Nephron progenitor cell (in vitro differentiated cells): ENCODE results near the gene SNED1.
A peak's percentile ranks its signal among the peaks of the same experiment; 100 is the strongest.

ENCODE experiments used
- DNase-seq: peaks from one replicate; pipeline ENCODE4 v3.0.0; 2021
- H3K27ac Mint-ChIP-seq: 2 replicates; pipeline ENCODE4 v1.8.0; 2021; ENCODE audit warnings: mild to moderate bottlenecking, moderate library complexity, mixed read lengths
- H3K27me3 Mint-ChIP-seq: 2 replicates; pipeline ENCODE4 v1.8.0; 2021; ENCODE audit warnings: mild to moderate bottlenecking, low read depth, mixed read lengths; ENCODE audit not compliant: poor library complexity
- H3K36me3 Mint-ChIP-seq: 2 replicates; pipeline ENCODE4 v1.8.0; 2021; ENCODE audit warnings: low read depth, mixed read lengths
- H3K4me1 Mint-ChIP-seq: 2 replicates; pipeline ENCODE4 v1.8.0; 2021; ENCODE audit warnings: mixed read lengths
- H3K4me3 Mint-ChIP-seq: 2 replicates; pipeline ENCODE4 v1.8.0; 2021; ENCODE audit warnings: mild to moderate bottlenecking, moderate library complexity, mixed read lengths
- H3K9me3 Mint-ChIP-seq: 2 replicates; pipeline ENCODE4 v1.8.0; 2021; ENCODE audit warnings: mild to moderate bottlenecking, moderate library complexity, mixed read lengths
- CTCF ChIP-seq: fragments of 200-600 bp; sonication (generic); IDR thresholded peaks from 2 replicates; pipeline ENCODE4 v1.5.0; 2021; ENCODE audit warnings: antibody characterized with exemption

SNED1 gene

DNA sequence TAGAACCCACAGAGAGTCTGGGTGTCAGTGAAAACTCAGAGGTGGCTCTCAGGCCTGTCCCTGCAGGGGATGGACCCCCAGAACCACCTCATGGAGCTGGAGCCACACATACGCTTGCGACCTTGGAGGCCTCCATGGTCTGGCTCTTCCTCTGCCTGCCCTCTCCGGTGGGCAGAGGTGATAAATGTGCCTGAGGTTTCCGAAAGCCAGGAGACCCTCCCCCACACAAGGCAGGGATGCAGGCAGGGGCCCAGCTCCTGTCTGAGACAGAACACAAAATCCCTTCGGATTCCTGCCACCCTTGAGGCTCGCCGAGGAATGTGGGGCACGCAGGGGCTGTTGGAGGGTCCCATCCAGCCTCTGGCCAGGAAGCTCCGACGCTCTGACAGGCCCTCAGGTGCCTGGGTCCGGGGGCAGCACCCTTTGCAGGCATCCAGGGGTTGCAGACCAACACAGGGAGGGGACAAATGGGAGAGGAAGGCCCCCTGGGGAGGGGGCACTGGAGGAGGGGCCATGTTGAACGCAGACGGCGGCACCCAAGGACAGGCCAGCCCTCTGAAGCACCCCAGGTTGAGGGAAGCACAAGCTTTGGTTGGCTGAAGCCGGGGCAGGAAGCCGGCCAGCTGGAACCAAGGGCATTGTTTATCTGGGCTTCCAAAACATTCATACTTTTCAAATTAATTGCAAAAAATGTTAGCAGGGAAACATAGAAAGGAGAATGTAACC lies 4.1 kb upstream of the SNED1 start:
- Mint-ChIP-seq H3K27me3 (peaks cover 12% of the 10 kb centered on the region), H3K9me3 (no peaks in the 10 kb centered on the region)

GRCh38 chr2:240995041-240996021 lies 3.1 kb upstream of the SNED1 start:
- no peak for DNase-seq
- Mint-ChIP-seq H3K4me3 (peak overlapping the region; percentile 54), H3K27me3 (peaks cover 22% of the 10 kb centered on the region), H3K9me3 (no peaks in the 10 kb centered on the region), H3K27ac (peak overlapping the region; percentile 29), H3K4me1 (peaks cover 65% of the 10 kb centered on the region), H3K36me3 (no peaks in the 10 kb centered on the region)
- no peak for TF ChIP-seq CTCF

More for the DNA sequence above, 4.1 kb upstream of the SNED1 start:
- Mint-ChIP-seq H3K4me3 (peak overlapping the region; percentile 45), H3K27ac (no peak overlapping the region), H3K4me1 (peaks cover 60% of the 10 kb centered on the region), H3K36me3 (no peaks in the 10 kb centered on the region)
- no peak for TF ChIP-seq CTCF
- peak; percentile 17 for DNase-seq

DNA sequence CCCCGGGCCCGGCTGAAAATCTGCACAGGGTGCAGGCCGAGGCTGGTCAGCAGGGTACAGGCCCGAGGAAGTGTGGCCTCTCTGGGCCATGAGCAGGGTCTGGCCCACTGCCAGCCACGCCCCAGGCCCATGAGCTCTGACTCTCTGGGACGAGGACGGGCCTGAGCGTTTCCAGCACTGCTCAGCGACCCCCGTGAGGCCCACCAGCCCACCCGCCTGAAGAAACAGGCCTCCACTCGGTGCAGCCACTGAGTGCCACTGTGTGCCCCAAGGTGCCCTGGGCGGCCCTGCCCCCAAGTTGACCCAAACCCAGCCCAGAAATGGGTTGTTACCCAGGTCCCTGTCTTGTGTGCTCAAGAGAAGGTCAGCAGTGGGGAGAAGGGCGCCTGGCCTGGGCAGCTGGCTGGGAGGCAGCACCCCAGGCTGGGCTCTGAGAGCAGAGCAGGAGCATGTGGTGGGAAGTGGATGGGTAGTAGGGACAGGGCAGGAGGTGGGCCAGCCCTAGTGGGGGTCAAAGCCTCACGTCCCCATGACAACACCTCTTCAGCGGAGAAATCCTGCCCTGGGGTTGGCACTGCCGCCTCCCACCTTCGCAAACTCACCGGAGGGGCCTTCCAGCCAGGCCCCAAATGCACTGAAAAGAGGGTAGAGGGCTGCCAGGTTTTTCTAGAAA lies 2.1 kb upstream of the SNED1 start:
- peaks cover 65% of the 10 kb centered on the region for H3K4me1 Mint-ChIP-seq
- no peaks in the 10 kb centered on the region for H3K9me3 Mint-ChIP-seq
- no peak overlapping the region for H3K27ac Mint-ChIP-seq
- H3K4me3 Mint-ChIP-seq, result no peak overlapping the region
- peaks cover 31% of the 10 kb centered on the region for H3K27me3 Mint-ChIP-seq
- H3K36me3 Mint-ChIP-seq, result no peaks in the 10 kb centered on the region
- DNase-seq, result no peak
- TF ChIP-seq CTCF, result no peak

DNA sequence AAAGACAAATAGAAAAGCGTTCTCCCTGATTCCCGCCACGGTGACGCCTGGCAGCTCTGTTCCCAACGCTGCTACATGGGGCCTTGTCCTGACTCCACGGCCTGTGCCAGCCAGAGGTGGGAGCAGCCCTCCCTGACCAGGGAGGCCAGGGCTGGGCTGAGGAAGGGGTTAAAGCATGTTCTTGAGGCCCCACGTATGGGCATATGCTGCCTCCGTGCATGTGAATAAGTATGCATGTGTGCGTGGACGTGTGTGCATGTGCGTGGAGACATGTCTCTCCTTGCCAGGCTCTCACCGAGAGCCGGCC lies 1.6 kb upstream of the SNED1 start:
- TF ChIP-seq CTCF, result no peak
- H3K27me3 Mint-ChIP-seq, result peaks cover 36% of the 10 kb centered on the region
- H3K27ac Mint-ChIP-seq, result no peak overlapping the region
- no peaks in the 10 kb centered on the region for H3K36me3 Mint-ChIP-seq
- H3K9me3 Mint-ChIP-seq, result no peaks in the 10 kb centered on the region
- DNase-seq, result no peak
- H3K4me1 Mint-ChIP-seq, result peaks cover 63% of the 10 kb centered on the region
- H3K4me3 Mint-ChIP-seq, result peak overlapping the region; percentile 73

DNA sequence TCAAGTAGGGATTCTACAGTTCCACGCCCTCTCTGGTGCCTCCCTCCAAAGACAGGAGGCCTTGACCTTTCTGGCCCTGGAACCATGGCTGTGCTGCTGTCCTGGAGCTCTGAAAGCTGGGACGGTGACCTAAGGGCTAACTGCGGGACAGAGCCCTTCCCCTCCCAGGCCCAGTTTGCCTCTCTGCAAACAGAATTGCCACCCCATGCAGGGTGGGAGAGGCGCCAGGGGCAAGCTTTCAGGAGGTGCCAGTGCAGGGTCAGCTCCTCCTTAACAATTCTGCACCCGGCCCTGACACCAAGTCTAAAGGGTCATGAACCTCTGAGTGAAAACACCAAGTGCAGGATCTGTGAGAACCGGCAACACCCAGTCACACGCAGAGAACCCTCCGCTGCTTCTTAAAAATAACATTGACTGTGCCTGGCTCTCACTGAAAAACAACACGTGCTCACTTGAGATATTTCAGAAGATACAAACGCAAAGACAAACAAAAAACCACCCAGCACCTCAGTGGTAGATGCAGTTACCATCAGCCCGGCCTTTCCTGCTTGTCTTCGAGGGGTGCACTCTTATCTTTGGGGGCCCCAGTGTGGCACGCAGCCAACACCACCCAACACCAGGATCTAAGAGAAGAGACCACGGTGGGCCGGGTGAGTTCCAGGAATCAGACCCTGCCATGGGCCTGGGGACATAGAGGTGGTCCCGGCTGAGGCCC lies 1.1 kb upstream of the SNED1 start:
- Mint-ChIP-seq H3K4me1 (peaks cover 58% of the 10 kb centered on the region), H3K27ac (no peak overlapping the region), H3K36me3 (no peaks in the 10 kb centered on the region), H3K27me3 (peaks cover 38% of the 10 kb centered on the region), H3K9me3 (no peaks in the 10 kb centered on the region), H3K4me3 (peak overlapping the region; percentile 73)
- TF ChIP-seq CTCF, result no peak
- DNase-seq, result no peak
